Suprapubic skin (tissue), 4 donors: Measurements from ENCODE around the gene INMT.
A peak's percentile ranks its signal among the peaks of the same experiment; 100 is the strongest.

Source experiments
- CTCF ChIP-seq, 2 donors: fragments of 200-600 bp in 1 of 2; fragments of 450-650 bp in 1 of 2; sonication (generic) in 1 of 2; IDR thresholded peaks; one replicate each; pipeline ENCODE4 v1.5.1; 2016 to 2019; ENCODE audit warnings: antibody characterized with exemption in 2 of 2, mild to moderate bottlenecking in 1 of 2, moderate library complexity in 1 of 2
- EP300 ChIP-seq: sonication (generic); formaldehyde crosslinking; IDR thresholded peaks from one replicate; pipeline ENCODE4 v1.6.1; 2017; ENCODE audit warnings: antibody characterized with exemption
- POLR2A ChIP-seq, 2 donors: fragments of 450-650 bp; IDR thresholded peaks; one replicate each; pipeline ENCODE4 v1.6.1; 2017; ENCODE audit warnings: antibody characterized with exemption in 2 of 2, mild to moderate bottlenecking in 2 of 2, moderate library complexity in 2 of 2
- POLR2AphosphoS5 ChIP-seq, 3 donors: sonication (generic); formaldehyde crosslinking; IDR thresholded peaks; one replicate each; pipeline ENCODE4 v1.6.1; 2017; ENCODE audit warnings: antibody characterized with exemption in 3 of 3

- TF ChIP-seq CTCF (IDR thresholded peaks at IDR 0.05), result no peak
- peak in 1 of 3 donors; percentile 31 for TF ChIP-seq POLR2AphosphoS5 (IDR thresholded peaks at IDR 0.05)
- TF ChIP-seq EP300, result no peak
- no peak for TF ChIP-seq POLR2A (IDR thresholded peaks at IDR 0.05)
Observed at GRCh38 chr7:30708412-30708811, 43.5 kb upstream of the INMT start.
